HG02678 (cell line): Measurements from ENCODE around the gene CROCC.
"Not testable (repeated sequence)": the region's sequence is repeated elsewhere in the genome, so short reads cannot be mapped to it uniquely, and the experiment has no call there.

Experiments
- ATAC-seq: cut with Tn5 transposase; IDR thresholded peaks from one replicate; pipeline ENCODE4 v1.9.1; 2021; ENCODE audit warnings: mild to moderate bottlenecking, moderate library complexity; ENCODE audit not compliant: unreplicated experiment

CROCC gene

DNA sequence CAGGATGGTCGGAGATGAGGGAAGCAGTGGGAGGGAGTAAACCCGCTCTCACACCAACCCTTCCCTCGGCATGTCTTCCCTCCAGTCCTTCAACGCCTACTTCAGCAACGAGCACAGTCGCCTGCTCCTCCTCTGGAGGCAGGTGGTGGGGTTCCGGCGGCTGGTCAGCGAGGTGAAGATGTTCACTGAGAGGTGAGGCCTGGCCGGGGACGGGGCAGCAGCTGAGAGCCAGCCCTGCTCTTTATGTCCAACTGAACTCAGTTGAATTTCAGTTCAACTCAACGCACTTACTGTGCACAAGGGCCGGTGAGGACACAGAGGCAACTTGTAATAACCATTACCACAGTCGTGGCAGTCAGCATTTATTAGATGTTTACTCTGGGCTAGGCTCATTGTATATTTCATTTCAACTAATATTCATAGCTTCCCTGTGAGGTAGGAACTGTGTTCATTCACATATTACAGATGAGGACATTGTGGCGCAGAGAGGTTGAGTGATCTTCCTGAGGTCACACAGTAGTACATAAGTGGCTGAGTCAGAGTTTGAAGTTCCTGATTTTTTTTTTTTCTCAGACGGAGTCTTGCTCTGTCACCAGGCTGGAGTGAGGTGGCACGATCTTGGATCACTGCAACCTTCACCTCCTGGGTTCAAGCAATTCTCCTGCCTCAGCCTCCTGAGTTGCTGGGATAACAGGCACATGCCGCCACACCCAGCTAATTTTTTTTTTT, 9.6 kb downstream of the CROCC start:
- not testable (repeated sequence) for ATAC-seq

DNA sequence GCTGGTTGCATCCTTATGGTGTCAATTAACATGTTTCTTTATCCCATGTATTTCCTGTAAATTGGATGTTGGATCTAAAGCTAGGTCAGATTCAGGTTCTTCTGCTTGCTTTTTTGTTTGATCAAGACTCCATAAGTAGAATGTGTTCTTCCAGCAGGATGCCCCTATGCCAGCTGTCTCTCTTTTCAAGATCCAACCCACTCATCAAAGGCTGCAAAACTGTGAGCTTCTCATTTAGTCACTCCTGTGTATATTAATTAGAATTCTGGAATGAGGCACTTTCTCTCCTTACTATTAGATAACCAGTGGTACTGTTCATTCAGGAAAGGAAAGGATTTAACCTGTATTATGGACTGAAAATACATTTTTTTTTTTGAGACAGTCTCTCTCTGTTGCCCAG, 12.2 kb downstream of the CROCC start:
- not testable (repeated sequence) for ATAC-seq

- ATAC-seq = not testable (repeated sequence)
Observed at GRCh38 chr1:16936580-16936979, 14.8 kb downstream of the CROCC start.

GRCh38 chr1:16938351-16939321, 16.9 kb downstream of the CROCC start:
- no peak for ATAC-seq

- not testable (repeated sequence) for ATAC-seq
Observed at GRCh38 chr1:16939386-16940180, 17.9 kb downstream of the CROCC start.

- no peak for ATAC-seq
Observed at GRCh38 chr1:16944038-16944437, 22.3 kb downstream of the CROCC start.

GRCh38 chr1:16945512-16945911, 23.8 kb downstream of the CROCC start:
- not testable (repeated sequence) for ATAC-seq

DNA sequence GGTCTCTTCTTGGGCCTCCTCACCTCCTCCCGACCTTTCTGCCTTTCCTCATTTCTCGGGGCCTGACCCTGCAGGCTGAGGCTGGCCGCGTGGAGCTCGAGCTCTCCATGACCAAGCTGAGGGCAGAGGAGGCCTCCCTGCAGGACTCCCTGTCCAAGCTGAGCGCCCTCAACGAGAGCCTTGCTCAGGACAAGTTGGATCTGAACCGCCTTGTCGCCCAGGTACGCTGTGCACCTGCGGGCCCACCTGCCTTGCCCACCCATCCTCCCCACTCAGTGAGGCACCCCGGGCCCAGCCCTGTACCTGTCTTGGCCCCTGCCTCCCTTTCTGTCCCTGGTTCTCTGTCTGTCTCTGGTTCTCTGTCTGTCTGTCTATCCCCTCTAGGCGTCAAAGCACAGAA, 24.5 kb downstream of the CROCC start:
- not testable (repeated sequence) for ATAC-seq

- ATAC-seq = no peak
Observed at GRCh38 chr1:16946646-16947045, 24.9 kb downstream of the CROCC start.

- not testable (repeated sequence) for ATAC-seq
Observed at GRCh38 chr1:16948282-16948891, 26.7 kb downstream of the CROCC start.

- not testable (repeated sequence) for ATAC-seq
Observed at GRCh38 chr1:16949026-16949425, 27.3 kb downstream of the CROCC start.

DNA sequence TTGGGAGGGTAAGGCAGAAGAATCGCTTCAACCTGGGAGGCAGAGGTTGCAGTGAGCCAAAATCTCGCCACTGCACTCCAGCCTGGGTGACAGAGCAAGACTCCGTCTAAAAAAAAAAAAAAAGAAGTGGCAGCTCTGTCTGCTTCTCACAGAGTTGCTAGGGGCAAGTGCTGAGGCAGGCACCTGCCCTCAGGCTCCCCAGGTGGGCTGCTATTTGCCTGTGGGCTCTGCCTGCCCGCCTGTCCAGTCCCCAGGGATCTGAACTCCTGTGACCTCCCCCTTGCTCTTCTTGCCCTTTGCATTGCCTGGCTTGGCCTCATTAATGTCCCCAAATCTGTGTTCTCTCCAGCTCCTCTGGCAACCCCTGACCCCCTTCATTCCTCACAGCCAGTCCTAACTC, 30.6 kb downstream of the CROCC start:
- not testable (repeated sequence) for ATAC-seq

DNA sequence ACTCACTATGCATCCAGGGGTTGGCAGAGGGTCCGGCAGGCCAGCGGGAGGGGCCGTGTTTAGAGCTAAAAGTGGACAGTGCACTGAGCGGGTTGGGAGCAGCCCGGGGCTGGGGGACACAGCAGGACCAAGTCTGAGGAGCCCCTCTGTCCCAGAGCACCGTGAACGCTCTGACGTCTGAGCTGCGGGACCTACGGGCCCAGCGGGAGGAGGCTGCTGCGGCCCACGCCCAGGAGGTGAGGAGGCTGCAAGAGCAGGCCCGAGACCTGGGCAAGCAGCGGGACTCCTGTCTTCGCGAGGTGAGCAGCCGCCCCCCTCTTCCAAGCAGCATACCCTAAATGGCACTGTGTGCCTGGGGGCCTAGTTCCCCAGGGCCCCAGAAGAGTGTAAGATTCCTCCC, 32.8 kb downstream of the CROCC start:
- no peak for ATAC-seq

DNA sequence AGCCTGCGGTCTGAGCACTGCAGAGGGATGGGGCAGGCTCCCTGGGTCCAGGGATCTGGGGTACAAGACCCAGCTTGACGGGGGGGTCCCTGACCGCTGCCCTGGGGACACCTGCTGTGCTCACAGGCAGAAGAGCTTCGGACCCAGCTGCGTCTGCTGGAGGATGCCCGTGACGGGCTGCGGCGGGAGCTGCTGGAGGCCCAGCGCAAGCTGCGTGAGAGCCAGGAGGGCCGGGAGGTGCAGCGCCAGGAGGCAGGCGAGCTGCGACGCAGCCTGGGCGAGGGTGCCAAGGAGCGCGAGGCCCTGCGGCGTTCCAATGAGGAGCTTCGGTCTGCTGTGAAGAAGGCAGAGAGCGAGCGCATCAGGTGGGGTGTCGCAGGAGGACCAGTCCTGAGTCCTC, 33.5 kb downstream of the CROCC start:
- ATAC-seq = no peak

DNA sequence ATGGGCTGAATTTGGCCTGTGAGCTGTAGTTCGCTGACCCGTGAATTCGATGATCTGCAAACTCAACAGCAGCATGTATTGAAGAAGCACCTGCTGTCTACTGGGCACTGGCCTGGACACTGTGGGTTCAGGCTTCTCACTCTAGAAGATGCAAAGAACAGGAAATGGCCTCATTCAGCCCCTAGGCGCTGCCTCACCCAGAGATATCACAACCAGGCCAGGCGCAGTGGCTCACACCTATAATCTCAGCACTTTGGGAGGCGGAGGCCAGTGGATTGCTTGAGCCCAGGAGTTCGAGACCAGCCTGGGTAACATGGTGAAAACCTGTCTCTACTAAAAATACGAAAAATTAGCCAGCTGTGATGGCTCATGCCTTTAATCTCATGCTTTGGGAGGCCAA, 35.0 kb downstream of the CROCC start:
- no peak for ATAC-seq

GRCh38 chr1:16957731-16958130, 36.0 kb downstream of the CROCC start:
- ATAC-seq = no peak

DNA sequence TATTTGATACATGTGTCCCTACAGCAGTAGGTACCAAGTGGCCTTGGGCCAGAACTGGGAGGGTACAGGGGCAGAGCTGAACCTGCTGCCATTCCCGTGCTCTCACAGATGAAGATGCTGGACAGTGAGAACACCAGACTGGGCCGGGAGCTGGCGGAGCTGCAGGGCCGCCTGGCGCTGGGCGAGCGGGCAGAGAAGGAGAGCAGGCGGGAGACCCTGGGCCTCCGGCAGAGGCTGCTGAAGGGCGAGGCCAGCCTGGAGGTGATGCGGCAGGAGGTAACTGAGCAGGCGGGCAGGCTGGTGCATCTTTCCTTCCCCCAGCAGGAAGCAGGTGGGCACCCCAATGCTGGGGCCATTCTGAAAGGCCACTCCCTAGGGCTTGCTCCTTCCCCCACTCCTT, 36.7 kb downstream of the CROCC start:
- no peak for ATAC-seq

- ATAC-seq = peak; percentile 73
Observed at GRCh38 chr1:16960560-16961296, 39.0 kb downstream of the CROCC start.

GRCh38 chr1:16961297-16962133, 39.8 kb downstream of the CROCC start:
- ATAC-seq = no peak
